Uterus (tissue), 4 donors: ENCODE data around the gene PFDN4. TPM values are rescaled to one million over a fixed set of nuclear protein-coding genes. Genes with fewer than 3 reads are reported as not detected.
"Not testable (repeated sequence)": the region's sequence is repeated elsewhere in the genome, so short reads cannot be mapped to it uniquely, and the experiment has no call there.

Experiments used
- DNase-seq, 2 donors: peaks; one replicate each; pipeline ENCODE4 v3.0.0-alpha.2; 2019 to 2020
- H3K27ac ChIP-seq, 2 donors: fragments of 200-600 bp; sonication (generic); 1 replicate in 1 of 2; 2 replicates in 1 of 2; pipeline ENCODE4 v1.5.1; 2016 to 2018
- H3K27me3 ChIP-seq, 2 donors: fragments of 200-600 bp; sonication (generic); one replicate each; pipeline ENCODE4 v1.5.1; 2018 to 2019; ENCODE audit warnings: control low read depth in 1 of 2
- H3K36me3 ChIP-seq, 2 donors: fragments of 200-600 bp; sonication (generic); one replicate each; pipeline ENCODE4 v1.5.1; 2019; ENCODE audit warnings: control low read depth in 1 of 2
- H3K4me1 ChIP-seq, 2 donors: fragments of 200-600 bp; sonication (generic); one replicate each; pipeline ENCODE4 v1.5.1; 2018 to 2019; ENCODE audit warnings: control low read depth in 1 of 2
- H3K4me3 ChIP-seq, 2 donors: fragments of 200-600 bp; sonication (generic); 1 replicate in 1 of 2; 2 replicates in 1 of 2; pipeline ENCODE4 v1.5.1; 2018 to 2019; ENCODE audit warnings: mild to moderate bottlenecking in 1 of 2
- H3K9me3 ChIP-seq, 2 donors: fragments of 200-600 bp; sonication (generic); one replicate each; pipeline ENCODE4 v1.5.1; 2019; ENCODE audit warnings: control low read depth in 1 of 2
- POLR2A ChIP-seq, 2 donors: fragments of 450-650 bp; IDR thresholded peaks; one replicate each; pipeline ENCODE4 v1.6.1; 2016; ENCODE audit warnings: antibody characterized with exemption in 2 of 2, mild to moderate bottlenecking in 1 of 2, moderate library complexity in 1 of 2
- intact Hi-C: fragments of 100-400 bp; cut with DNase I; formaldehyde crosslinking; loops from one replicate; pipeline ENCODE4 v1.15.1; 2023; ENCODE audit warnings: low total_unique reads
- total RNA-seq, 4 donors: library from RNA; depleted of rRNA in 3 of 4; stranded (reverse); fragments of >200 nt in 3 of 4; gene quantifications; one replicate each; pipeline versions ENCODE4 v1.1.0 to v1.2.4, GENCODE V29; 2014 to 2023
- TF ChIP-seq, protein P1 (sequence below), 4 experiments: fragments of 200-600 bp in 2 of 4; fragments of 450-650 bp in 2 of 4; sonication (generic) in 2 of 4; IDR thresholded peaks; one replicate each; pipeline ENCODE4 v1.5.1; 2016 to 2019; ENCODE audit warnings: antibody characterized with exemption in 4 of 4, mild to moderate bottlenecking in 2 of 4, moderate library complexity in 1 of 4
- donor health status: DM: yes; HTN: yes; CAD: no.

Gene PFDN4
- total RNA-seq, 4 donors from 2014 or later = 36.9 to 157 (median 124) TPM

GRCh38 chr20:54234991-54235390 lies 27.1 kb downstream of the PFDN4 start:
- Histone ChIP-seq H3K36me3 (no peaks in the 10 kb centered on the region), H3K4me1 (no peaks in the 10 kb centered on the region), H3K4me3 (no peak overlapping the region), H3K27ac (no peak overlapping the region), H3K9me3 (no peaks in the 10 kb centered on the region), H3K27me3 (no peaks in the 10 kb centered on the region)
- TF ChIP-seq, protein P1, sequence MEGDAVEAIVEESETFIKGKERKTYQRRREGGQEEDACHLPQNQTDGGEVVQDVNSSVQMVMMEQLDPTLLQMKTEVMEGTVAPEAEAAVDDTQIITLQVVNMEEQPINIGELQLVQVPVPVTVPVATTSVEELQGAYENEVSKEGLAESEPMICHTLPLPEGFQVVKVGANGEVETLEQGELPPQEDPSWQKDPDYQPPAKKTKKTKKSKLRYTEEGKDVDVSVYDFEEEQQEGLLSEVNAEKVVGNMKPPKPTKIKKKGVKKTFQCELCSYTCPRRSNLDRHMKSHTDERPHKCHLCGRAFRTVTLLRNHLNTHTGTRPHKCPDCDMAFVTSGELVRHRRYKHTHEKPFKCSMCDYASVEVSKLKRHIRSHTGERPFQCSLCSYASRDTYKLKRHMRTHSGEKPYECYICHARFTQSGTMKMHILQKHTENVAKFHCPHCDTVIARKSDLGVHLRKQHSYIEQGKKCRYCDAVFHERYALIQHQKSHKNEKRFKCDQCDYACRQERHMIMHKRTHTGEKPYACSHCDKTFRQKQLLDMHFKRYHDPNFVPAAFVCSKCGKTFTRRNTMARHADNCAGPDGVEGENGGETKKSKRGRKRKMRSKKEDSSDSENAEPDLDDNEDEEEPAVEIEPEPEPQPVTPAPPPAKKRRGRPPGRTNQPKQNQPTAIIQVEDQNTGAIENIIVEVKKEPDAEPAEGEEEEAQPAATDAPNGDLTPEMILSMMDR (IDR thresholded peaks at IDR 0.05) = no peak
- no peak for TF ChIP-seq POLR2A (IDR thresholded peaks at IDR 0.05)
- DNase-seq = no peak
- intact Hi-C loops = no loop called here

DNA sequence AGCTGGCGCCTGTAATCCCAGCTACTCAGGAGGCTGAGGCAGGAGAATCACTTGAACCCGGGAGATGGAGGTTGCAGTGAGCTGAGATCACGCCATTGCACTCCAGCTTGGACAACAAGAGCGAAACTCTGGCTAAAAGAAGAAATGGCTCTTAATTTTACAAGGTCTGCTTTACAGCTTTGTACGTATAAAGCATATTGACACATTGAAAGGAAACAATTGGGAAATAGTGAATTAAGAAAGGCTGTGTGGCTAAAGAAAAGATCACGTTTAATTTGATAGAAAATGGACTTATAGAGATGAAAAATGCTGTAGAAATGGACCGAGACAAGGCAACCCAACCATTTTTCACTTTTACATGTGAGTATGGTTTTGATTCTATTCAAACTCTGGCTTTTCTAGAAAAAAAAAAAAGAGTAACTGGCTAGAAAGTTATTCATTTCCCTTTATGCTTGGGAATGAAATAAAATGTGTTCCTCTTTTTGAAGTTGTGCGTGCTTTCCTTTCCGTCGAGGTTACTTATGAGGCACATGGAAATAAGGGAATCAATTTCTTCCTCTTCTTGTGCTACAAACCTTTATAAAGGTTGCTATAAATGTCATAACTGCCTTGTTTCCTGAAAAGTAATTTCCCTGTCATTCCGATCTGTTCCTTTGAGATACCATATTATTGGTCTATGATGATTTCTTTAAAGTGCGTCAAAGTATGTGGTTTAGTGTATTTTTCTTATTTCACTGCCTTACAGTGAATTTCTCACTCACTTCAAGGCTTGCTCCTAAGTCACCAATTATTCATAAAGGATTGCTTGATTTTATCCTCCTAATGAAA lies 29.4 kb downstream of the PFDN4 start:
- H3K4me1 ChIP-seq = no peaks in the 10 kb centered on the region
- TF ChIP-seq, protein P1 (IDR thresholded peaks at IDR 0.05) = no peak
- TF ChIP-seq POLR2A (IDR thresholded peaks at IDR 0.05) = no peak

DNA sequence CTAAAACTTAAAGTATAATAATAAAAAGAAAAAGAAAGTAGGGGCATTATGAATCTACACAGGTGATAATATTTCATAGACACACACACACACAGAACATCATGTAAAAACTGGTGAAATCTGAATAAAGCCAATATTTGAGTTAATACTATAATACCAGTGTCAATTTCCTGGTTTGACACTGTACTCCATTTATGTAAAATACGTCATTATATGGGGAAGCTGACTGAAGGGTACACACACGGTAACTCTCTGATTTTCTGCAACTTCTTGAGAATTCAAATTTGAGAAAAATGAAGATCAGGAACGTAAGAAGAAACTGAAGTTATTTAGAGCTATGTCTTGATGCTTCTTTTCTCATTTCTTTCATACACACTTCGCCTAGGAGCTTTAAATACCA lies 36.2 kb downstream of the PFDN4 start:
- no peak overlapping the region for H3K4me3 ChIP-seq
- DNase-seq = no peak
- H3K27ac ChIP-seq = no peak overlapping the region
- intact Hi-C loops = no loop called here
- H3K36me3 ChIP-seq = no peaks in the 10 kb centered on the region
- no peak for TF ChIP-seq POLR2A (IDR thresholded peaks at IDR 0.05)
- TF ChIP-seq, protein P1 (IDR thresholded peaks at IDR 0.05) = no peak
- H3K9me3 ChIP-seq = no peaks in the 10 kb centered on the region
- H3K4me1 ChIP-seq = no peaks in the 10 kb centered on the region
- no peaks in the 10 kb centered on the region for H3K27me3 ChIP-seq

More for the DNA sequence above, 29.4 kb downstream of the PFDN4 start:
- Histone ChIP-seq H3K4me3 (no peak overlapping the region), H3K27ac (no peak overlapping the region), H3K9me3 (no peaks in the 10 kb centered on the region), H3K27me3 (no peaks in the 10 kb centered on the region), H3K36me3 (no peaks in the 10 kb centered on the region)
- no peak for DNase-seq
- intact Hi-C loops = no loop called here

DNA sequence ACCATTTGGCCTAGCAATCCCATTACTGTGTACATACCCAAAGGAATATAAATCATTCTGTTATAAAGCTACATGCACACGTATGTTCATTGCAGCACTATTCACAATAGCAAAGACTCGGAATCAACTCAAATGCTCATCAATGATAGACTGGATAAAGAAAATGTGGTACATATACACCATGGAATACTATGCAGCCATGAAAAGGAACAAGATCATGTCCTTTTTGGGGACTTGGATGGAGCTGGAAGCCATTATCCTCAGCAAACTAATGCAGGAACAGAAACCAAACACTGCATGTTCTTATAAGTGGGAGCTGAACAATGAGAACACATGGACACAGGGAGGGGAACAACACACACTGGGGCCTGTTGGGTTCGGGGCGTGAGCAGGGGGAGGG lies 40.8 kb downstream of the PFDN4 start:
- intact Hi-C loops, DNase-seq, H3K4me3 ChIP-seq, H3K27ac ChIP-seq, H3K4me1 ChIP-seq, H3K36me3 ChIP-seq, H3K27me3 ChIP-seq, H3K9me3 ChIP-seq: not testable (repeated sequence)

- H3K27me3 ChIP-seq = no peaks in the 10 kb centered on the region
- no peaks in the 10 kb centered on the region for H3K36me3 ChIP-seq
- intact Hi-C loops = no loop called here
- no peaks in the 10 kb centered on the region for H3K9me3 ChIP-seq
- no peaks in the 10 kb centered on the region for H3K4me1 ChIP-seq
- DNase-seq = no peak
- TF ChIP-seq, protein P1 (IDR thresholded peaks at IDR 0.05) = no peak
- no peak for TF ChIP-seq POLR2A (IDR thresholded peaks at IDR 0.05)
- H3K4me3 ChIP-seq = no peak overlapping the region
- no peak overlapping the region for H3K27ac ChIP-seq
These were observed 42.8 kb downstream of the PFDN4 start for GRCh38 chr20:54250691-54251090.
